Effector memory CD8-positive, alpha-beta T cell (primary cell): ENCODE results near the gene TAS2R39.

Source experiments
- ATAC-seq: fragments of 150-1000 bp; cut with Tn5 transposase; replicated peaks from 2 replicates; pipeline ENCODE4 v1.10.0; 2021; ENCODE audit warnings: mild to moderate bottlenecking, moderate library complexity
- DNase-seq, 3 experiments: peaks; one replicate each; pipeline ENCODE4 v3.0.0; 2021
- H3K27ac Mint-ChIP-seq, 2 donors: one replicate each; pipeline ENCODE4 v1.8.0; 2022; ENCODE audit warnings: mild to moderate bottlenecking in 2 of 2, mixed read lengths in 2 of 2, moderate library complexity in 2 of 2
- H3K27me3 Mint-ChIP-seq, 2 donors: one replicate each; pipeline ENCODE4 v1.8.0; 2022; ENCODE audit warnings: mixed read lengths in 2 of 2
- H3K36me3 Mint-ChIP-seq: one replicate; pipeline ENCODE4 v1.8.0; 2022; ENCODE audit warnings: mild to moderate bottlenecking, moderate library complexity, mixed read lengths; ENCODE audit not compliant: insufficient read depth
- H3K4me1 Mint-ChIP-seq, 2 donors: one replicate each; pipeline ENCODE4 v1.8.0; 2022; ENCODE audit warnings: low read depth in 2 of 2, mixed read lengths in 2 of 2
- H3K4me3 Mint-ChIP-seq, 2 donors: one replicate each; pipeline ENCODE4 v1.8.0; 2022; ENCODE audit warnings: mild to moderate bottlenecking in 2 of 2, mixed read lengths in 2 of 2, moderate library complexity in 2 of 2
- H3K9me3 Mint-ChIP-seq, 2 donors: one replicate each; pipeline ENCODE4 v1.8.0; 2022; ENCODE audit warnings: mixed read lengths in 2 of 2

Gene TAS2R39

GRCh38 chr7:143222782-143223181 lies 39.6 kb downstream of the TAS2R39 start:
- H3K27ac Mint-ChIP-seq: no peak overlapping the region
- no peak overlapping the region for H3K4me3 Mint-ChIP-seq
- no peaks in the 10 kb centered on the region for H3K9me3 Mint-ChIP-seq
- no peak for DNase-seq
- no peaks in the 10 kb centered on the region for H3K4me1 Mint-ChIP-seq
- ATAC-seq: no peak
- H3K27me3 Mint-ChIP-seq: peaks cover 37 to 50% of the 10 kb centered on the region in 2 donors
- H3K36me3 Mint-ChIP-seq: no peaks in the 10 kb centered on the region

- ATAC-seq (no peak), DNase-seq (no peak)
- Mint-ChIP-seq H3K27ac (no peak overlapping the region), H3K36me3 (no peaks in the 10 kb centered on the region), H3K4me3 (no peak overlapping the region), H3K4me1 (no peaks in the 10 kb centered on the region), H3K27me3 (peaks cover 35 to 40% of the 10 kb centered on the region in 2 donors), H3K9me3 (no peaks in the 10 kb centered on the region)
Observed at GRCh38 chr7:143223784-143224183, 40.6 kb downstream of the TAS2R39 start.

GRCh38 chr7:143225047-143225446 lies 41.8 kb downstream of the TAS2R39 start:
- no peaks in the 10 kb centered on the region for H3K4me1 Mint-ChIP-seq
- H3K27ac Mint-ChIP-seq: no peak overlapping the region
- DNase-seq (no peak), ATAC-seq (no peak)
- no peak overlapping the region for H3K4me3 Mint-ChIP-seq
- H3K36me3 Mint-ChIP-seq: no peaks in the 10 kb centered on the region
- peaks cover 27 to 31% of the 10 kb centered on the region in 2 donors for H3K27me3 Mint-ChIP-seq
- H3K9me3 Mint-ChIP-seq: no peaks in the 10 kb centered on the region

- no peak for DNase-seq
Observed at GRCh38 chr7:143227806-143228205, 44.6 kb downstream of the TAS2R39 start.

DNA sequence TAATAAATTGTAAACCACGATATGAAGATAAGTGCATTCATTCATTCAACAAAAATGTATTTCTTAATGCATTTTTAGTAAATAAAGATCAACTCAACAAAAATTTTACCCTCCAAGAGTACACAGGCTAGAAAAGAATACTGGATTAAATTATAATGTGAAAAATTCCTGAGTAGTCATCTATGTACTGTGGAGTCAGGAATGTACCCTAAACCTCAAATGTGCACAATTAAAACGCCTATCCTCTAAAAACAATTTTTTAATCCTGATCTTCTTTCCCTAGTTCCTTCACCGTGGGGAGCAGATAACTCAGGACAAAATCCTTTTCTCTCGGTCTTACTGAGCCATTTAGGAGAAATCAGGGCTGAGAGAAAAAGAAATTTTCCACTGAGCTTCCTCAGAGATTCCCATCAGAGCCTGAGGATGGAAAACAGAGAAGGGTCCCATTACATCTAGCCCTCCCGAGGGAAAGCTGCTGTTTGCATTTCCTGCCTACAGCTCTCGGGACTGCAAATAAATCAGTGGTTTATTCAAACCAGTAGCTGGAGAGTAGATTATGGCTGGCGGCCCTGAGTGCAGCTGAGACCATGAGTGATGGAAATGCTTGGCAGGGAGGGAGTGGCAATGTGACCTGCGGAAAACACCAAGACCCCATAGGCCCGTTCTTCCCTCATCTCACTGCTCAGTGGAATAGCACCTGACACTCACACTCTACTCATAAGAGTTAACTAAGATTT lies 46.0 kb downstream of the TAS2R39 start:
- H3K4me1 Mint-ChIP-seq: no peaks in the 10 kb centered on the region
- H3K27ac Mint-ChIP-seq: no peak overlapping the region
- DNase-seq: no peak
- no peak for ATAC-seq
- no peaks in the 10 kb centered on the region for H3K27me3 Mint-ChIP-seq
- H3K36me3 Mint-ChIP-seq: no peaks in the 10 kb centered on the region
- no peaks in the 10 kb centered on the region for H3K9me3 Mint-ChIP-seq
- H3K4me3 Mint-ChIP-seq: no peak overlapping the region

More at GRCh38 chr7:143227806-143228205, 44.6 kb downstream of the TAS2R39 start:
- no peak for ATAC-seq
- Mint-ChIP-seq H3K4me3 (no peak overlapping the region), H3K4me1 (no peaks in the 10 kb centered on the region), H3K36me3 (no peaks in the 10 kb centered on the region), H3K27ac (no peak overlapping the region), H3K27me3 (peaks cover 11 to 13% of the 10 kb centered on the region in 2 donors), H3K9me3 (no peaks in the 10 kb centered on the region)

DNA sequence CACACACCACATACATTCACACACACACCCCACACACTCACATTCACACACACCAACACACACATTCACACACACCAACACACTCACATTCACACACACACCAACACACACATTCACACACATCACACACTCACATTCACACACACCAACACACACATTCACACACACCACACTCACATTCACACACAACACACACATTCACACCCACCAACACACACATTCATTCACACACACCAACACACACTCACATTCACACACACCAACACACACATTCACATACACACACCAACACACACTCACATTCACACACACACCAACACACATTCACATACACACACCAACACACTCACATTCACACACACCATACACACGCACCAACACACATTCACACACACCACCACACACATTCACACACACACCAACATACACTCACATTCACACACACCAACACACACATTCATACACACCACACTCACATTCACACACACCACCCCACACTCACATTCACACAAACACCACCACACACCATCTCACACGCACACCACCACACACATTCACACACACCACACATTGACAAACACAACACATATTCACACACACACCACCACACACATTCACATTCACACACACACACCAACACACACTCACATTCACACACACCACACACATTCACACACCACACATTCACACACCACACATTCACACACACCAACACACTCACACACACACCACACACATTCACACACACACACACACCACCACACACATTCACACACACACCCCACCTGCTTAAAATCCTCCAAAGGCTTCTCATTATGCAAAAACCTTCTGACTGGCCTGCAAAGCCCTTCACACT lies 47.6 kb downstream of the TAS2R39 start:
- H3K36me3 Mint-ChIP-seq: no peaks in the 10 kb centered on the region
- H3K27ac Mint-ChIP-seq: no peak overlapping the region
- H3K9me3 Mint-ChIP-seq: peaks cover 0 to 5% of the 10 kb centered on the region in 2 donors
- no peaks in the 10 kb centered on the region for H3K4me1 Mint-ChIP-seq
- no peak for ATAC-seq
- no peak overlapping the region for H3K4me3 Mint-ChIP-seq
- peaks cover 3 to 9% of the 10 kb centered on the region in 2 donors for H3K27me3 Mint-ChIP-seq
- no peak for DNase-seq
